SKM-1 treated with dmso at 0.1 percent for 144 hours (cell line): ENCODE measurements around the gene USF1.
"Not testable (repeated sequence)": the region's sequence is repeated elsewhere in the genome, so short reads cannot be mapped to it uniquely, and the experiment has no call there.

Experiments used
- DNase-seq: peaks from one replicate; lab custom pipeline; 2025; ENCODE audit not compliant: unreplicated experiment; lab: John Stamatoyannopoulos, UW

USF1 gene

DNA sequence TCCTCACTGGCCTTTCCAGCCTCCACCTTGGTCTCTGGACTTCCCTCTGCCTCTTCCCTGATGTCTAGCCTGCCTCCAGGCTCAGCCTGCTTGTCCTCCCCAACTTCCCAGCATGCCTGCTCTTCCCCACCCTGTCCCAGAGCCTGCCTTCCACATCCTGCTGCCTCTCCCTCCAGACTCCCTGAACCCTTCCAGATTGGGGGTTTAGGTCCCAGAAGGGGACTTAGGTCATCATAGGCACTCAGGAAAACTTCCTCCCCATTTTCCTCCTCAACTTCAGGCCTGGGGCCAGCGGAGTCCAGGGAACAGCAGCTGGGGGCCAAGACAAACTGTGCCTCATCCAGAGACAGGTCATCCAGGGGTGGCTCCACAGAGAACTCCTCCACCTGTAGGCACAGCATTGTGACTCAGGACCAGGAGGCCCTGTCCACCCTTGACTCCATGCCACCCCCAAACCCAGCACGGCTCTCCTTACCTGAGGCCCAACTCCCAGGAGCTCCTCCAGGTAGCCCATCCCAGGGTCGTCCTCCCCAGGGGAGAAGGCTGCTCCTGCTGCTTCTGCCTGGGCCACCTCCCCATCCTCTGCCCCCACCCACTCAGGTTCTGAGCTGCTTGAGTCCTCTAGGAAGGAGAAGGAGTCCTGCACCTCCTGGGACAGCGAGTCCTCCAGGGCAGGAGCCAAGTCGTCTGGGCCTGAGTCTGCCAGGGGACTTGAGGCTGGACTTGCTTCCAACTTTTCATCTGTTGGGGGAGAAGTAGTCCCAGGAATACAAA, 3.4 kb upstream of the USF1 start:
- no peak for DNase-seq

DNA sequence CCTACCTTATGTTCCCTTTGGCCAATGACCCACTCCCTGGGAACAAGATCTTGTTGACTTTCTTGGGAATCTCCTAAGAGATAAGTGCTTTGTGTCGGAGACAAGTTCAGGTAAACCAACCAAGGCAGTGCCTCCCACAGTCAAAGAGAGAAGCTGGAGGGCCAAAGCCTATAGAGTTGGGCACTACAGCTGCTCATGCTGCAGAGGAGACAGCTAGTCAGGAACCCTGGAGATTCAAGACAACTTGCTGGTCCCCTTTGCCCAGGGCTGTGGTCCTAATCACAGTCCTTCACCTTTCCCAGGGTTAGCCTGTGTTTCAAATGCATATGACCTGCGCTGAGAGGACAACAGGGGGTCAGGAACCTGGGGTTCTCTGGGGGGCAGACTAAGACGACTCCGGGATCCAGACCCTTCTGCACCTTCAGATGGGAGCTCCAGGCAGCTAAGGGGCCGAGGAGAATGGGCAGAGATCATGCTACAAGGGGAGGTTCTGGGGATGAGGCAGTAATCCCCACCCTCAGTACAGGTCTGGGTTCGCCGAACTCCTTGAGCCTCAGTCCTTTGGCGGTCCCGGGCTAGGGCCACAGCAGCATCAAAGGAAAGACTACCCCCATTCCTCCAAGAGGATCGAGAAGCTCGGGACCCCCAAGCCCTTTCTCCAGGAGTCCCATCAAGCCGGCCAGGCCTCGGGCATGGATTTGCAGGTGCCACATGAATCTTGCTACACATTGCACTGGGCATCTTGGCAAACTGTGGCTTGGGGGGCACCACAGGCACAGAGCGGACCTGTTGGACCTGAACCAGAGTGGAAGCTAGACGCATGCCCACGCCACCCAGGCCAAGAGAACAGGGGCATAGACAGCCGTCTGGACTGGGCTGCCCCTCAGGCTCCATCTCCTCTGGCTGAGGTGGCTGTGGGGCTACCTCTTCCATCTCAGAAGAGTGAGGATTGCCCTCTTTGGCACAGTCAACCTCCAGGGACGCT, 2.0 kb upstream of the USF1 start:
- no peak for DNase-seq

DNA sequence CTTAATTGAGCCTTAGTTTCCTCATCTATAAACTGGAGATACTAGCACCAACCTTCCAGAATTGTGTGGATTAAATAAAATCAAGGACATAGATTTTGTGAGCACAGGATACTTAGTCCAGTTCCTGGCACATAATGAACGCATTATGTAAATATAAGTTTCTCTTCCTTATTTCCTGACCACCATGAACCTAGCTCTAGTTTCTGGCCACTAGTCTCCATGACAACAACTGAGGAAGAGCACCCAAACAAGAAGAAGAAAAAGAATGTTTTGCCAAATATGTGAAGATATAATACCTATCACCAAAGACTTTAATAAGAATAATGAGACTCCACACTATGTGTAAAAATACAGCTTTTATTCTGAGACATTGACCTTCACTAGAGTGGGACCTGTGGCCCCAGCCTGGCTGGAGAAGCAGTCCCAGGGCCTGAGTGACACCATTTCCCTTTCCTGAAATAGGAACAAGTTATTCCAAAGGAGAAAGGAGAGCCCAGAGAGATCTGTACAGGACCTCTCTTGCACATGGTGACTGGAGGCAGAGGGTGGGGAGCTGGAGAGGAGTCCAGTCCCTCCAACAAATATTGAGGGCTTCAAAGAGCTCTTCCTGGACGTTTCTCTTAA, 940 bp upstream of the USF1 start:
- DNase-seq, result peak; percentile 94

DNA sequence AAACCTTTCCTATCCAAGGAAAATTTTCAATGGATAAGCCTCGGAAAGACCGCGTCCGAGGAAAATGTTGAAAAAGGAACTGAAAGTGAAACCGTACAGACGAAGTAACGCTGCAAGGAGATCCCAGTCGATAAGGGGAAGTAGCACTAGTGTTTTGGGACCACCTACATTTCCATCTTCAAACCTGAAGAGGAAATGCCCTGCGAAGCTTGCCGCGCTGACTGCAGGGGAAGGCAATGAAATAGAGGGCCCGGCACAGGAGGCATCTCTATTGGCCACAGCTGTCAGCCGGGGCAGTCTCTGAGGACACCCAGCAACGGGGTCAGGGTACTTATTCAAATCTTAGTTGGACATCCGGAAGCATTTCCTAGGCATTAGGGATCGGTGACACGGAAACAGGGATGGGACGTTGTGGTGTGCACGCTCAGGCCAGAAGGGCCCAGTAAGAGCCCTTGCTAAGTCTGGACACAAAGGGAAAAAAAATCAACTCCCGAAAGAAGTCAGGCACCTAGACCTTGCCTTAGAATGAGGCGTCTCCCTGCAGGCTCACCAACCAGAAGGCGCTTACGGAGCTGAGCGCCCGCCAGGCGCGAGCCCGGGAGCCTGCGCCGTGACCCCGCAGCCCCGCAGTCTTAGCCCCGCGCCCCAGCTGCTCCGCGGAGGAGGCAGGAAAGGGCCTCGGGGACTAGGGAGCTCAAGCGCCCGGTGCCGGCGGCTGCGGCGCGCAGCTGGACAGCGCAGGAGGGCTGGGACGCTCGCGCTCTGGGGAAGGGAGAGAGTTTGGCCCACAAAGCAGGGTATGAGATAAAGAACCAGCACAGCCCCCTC, 655 bp downstream of the USF1 start:
- peak; percentile 97 for DNase-seq

DNA sequence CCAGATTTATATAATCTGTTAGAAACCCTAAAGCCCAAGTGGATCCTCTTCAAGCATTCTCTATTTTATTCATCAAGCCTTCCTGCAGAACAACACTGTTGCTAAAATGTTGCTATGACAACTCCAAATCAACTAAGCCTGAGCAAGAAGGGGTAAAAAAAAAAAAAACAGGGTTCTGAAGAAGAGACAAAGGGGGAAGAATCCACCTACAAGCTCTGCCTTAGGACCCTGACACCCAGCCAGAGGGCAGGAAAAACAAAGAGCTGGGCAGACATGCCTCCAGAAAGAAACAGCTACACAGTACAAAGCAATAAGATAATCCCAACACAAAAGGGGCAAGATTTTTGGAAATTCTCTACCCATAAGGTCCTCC, 1.3 kb downstream of the USF1 start:
- no peak for DNase-seq

DNA sequence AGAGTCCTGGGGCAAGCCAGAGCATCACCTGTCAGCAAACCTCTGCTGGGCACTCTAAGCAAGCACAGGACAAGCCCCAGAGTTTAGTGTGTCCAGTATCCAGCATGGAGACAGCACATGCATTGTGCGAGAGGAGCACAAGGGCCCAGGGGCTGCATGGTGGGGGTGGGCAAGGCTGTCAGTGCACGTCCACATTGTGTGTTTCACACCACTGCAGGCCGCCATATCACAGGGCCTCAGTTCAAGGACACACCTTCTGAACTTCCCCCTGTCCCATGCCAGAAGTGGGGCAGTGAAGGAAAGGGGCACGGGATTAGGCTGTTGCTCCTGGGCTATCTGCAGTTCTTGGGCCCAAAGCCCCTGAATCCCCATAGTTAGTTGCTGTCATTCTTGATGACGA, 6.2 kb downstream of the USF1 start:
- no peak for DNase-seq

DNA sequence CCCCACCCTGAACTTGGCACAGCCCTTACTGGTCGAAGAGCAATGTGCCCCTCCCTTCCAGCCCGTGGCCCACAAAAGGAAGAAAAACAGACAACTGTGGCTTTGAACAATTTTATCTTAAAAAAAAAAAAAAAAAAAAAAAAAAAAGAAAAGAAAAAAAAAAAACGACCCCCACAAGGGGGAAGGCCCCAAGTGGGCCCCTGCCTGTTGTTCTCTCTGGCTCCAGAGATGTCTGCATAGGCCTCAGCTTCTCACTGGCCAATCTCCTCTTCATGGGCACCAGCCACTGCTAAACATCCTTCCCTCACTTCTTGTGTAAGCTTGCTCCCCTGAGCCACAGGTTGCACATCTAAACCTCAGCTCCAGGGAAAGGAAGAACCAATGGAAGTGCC, 6.6 kb downstream of the USF1 start:
- no peak for DNase-seq

DNA sequence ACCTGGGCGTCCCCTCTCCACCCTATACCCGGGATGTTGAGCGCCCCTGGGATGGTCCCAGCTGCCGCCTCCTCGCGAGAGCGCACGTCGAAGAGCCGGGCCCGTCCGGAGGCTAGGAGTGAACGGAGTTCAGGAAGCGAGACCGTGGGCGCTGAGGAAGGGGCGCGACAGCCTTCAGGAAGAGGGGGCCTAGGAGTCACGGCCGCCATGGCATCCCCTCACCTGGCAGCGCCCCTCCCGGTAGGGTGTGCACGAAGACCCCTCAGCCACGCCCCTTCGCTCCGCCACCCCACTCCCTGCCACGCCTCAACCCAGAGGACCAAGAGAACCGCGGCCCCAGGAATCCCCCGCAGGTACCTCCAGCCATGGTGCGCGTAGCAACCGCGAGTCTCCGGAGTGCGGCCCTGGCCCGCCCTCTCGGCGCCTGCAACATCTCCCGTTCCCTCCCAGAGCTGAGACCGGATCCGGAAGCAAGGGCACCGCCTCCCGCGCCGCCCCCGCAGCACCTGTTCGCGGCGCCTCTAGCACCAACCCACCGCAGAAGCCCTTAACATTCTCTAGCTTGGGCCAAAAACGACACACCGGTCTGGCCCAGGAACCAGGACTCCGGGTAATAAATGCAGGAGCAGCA, 7.1 kb downstream of the USF1 start, which contains the start of gene TSTD1:
TSTD1 (minus strand) TSS at position 442 of the 631 bp plus-strand sequence; CDS start at position 367, 75 bp downstream.
- no peak for DNase-seq

DNA sequence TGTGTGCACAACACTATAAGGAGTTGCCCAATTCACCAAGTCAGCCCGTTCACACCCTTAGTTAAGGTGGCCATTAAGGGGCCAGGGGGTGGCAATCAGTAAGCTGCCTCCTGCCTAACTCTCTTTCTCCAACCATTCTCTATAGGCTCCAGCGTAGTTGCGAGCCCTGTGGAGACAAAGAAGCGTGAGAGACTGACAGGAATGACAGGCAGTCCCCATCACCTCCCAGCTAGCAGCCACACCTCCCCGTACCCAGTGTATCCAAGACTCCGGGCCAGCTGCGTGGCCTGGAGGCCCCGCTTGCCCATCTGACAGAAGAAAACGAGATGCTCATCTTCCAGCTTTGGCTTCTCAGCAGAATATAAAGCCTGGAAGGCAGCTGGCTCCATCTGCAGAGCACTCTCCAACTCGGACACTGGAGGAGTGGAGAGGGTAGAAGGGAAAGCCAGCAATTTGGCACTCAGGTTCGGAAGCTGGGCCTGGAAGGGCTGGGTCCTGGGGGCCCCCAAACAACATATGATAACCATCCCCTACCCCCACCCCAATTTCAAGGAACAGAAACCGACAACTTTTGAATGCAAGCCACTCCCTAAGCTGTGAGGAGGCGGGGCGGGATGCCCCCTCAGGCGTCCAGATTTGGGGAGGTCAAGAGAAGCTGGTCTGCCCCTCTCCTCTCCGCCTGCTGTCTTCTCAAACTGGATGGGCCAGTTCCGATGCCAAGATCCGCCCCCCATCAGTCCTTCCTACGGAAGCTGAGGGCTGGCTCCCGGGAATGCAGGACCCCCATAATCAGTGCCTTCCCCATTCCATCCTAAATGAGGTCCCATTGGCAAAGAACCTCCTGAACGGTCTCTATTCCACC, 7.9 kb downstream of the USF1 start:
- DNase-seq, result no peak

DNA sequence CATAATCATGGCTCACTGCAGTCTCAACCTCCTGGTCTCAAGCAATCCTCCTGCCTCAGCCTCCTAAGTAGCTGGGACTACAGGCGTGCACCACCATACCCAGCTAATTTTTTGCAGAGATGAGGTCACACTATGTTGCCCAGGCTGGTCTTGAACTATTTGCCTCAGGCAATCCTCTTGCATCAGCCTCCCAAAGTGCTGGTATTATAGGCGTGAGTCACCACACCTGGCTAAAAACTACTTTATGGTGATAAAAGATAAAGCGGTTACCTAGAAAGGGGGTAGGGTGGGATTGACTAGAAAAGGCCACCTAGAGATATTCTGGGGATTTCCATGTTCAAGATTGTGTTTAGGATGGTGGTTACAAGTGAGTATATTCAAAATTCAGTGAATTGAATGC, 12.0 kb downstream of the USF1 start:
- DNase-seq, result no peak

DNA sequence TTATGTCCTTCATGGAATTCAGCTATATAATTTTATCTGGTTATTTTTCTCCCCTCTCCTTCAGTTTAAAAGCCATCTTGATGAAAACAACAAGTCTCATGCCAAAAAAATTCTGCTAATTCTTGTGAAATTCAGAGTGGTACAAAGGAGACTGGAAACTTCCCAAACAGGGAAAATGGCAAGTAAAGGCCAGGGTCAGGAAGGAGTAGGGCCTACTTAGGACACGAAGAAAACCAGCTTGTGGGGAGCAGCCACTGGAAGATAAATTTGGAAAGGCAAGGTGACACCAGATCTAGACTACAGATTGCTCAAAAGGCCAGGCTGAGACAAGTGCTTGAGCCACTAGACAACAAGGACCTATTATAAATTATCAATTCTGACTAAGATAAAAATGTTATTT, 13.4 kb downstream of the USF1 start:
- no peak for DNase-seq

DNA sequence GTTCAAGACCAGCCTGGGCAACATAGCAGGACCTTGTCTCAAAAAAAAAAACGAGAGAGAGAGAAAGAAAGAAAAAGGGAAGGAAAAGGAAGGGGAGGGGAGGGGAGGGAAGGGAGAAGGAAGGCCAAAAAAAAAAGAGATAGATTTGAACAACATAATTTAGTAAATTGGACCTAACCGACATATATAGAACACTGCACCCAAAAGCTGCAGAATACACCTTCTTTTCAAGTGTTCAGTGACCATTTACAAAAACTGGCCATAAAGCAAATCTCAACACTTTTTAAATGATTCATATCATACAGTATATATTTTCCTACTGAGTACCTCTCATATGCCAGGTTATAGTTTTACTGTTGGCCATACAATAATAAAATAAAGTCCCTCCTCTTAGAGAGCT, 13.9 kb downstream of the USF1 start:
- no peak for DNase-seq

DNA sequence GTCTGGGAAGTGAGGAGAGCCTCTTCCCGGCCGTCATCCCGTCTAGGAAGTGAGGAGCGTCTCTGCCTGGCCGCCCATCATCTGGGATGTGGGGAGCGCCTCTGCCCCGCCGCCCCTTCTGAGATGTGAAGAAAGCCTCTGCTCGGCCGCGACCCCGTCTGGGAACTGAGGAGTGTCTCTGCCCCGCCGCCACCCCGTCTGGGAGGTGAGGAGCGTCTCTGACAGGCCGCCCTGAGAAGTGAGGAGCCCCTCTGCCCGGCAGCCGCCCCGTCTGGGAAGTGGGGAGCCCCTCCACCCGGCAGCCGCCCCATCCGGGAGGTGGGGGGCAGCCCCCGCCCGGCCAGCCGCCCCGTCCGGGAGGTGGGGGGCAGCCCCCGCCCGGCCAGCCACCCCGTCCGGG, 16.3 kb downstream of the USF1 start:
- not testable (repeated sequence) for DNase-seq

DNA sequence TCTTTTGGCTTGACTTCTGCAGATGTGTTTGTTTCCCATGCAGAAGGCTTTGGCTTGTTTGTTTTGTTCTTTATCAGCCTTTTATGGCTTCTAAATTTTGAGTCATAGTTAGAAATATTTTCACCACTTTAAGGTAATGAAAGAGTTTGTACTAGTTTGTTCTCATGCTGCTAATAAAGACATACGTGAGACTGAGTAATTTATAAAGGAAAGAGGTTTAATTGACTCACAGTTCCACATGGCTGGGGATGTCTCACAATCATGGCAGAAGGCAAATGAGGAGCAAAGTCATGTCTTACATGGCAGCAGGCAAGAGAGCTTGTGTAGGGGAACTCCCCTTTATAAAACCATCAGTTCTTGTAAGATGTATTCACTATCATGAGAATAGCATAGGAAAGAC, 18.8 kb downstream of the USF1 start:
- not testable (repeated sequence) for DNase-seq

DNA sequence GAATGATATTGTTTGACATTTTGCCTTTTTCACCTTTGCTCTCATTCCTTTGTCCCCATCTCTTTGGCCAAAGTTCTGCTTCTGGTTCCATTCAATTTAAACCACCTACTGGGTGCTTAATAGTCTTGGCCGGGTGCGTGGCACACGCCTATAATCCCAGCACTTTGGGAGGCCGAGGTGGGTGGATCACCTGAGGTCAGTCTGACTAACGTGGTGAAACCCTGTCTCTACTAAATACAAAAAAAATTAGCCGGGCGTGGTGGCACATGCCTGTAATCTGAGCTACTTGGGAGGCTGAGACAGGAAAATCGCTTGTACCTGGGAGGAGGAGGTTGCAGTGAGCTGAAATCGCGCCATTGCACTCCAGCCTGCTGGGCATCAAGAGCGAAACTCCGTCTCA, 23.3 kb downstream of the USF1 start:
- DNase-seq, result not testable (repeated sequence)

DNA sequence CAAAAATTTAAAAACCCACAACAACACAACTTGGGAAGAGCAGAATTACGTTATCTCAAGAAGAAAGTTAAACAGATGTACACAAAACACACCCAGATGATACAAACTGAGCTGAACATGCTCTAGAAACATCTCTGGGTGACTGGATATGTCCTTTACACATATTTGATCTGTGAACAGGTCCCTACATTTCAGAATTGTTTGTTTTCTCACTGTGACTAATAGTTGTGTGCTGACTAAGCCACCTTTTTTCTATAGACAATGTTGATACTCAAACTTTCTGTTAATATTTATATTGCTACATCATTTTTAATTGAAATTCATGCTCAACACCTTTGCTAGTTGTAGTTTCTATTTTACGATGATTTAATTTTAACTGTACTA, 23.8 kb downstream of the USF1 start:
- no peak for DNase-seq

DNA sequence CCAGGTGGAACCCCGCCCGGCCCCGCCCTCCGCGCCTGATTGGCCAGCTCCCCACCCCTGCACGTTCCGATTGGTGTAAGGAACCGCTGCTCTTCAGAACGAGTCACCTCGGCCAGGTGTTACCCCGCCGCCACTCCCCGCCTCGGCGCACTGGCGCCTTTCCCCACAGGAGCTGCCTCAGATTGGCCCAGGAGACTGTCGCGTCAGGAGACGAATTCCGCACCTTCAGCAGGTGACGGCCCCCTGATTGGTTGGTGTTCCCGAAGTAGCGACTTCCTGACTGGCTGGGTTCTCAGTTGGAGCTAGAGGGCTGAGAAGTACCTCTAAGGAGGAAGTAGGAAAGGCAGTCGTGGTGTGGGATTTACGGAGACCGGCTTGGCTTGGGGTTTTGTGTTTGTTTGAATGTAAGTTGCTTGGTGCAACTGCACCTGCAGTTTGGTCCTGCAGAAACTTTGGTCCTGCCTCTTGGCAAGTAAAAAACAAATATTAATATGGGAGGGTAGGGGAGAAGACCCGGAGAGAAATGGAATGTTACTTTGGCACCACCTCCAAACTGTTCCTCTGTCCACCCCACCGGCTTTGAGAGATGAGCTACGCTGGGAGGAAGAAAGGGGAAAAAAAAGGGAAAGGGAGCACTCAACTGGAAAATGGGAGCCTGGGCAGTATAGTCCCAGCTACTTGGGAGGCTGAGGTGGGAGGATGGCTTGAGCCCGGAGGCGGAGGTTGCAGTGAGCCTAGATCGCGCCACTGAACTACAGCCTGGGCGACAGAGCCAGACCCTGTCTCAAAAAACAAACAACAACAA, 24.4 kb downstream of the USF1 start:
- peak; percentile 95 for DNase-seq

DNA sequence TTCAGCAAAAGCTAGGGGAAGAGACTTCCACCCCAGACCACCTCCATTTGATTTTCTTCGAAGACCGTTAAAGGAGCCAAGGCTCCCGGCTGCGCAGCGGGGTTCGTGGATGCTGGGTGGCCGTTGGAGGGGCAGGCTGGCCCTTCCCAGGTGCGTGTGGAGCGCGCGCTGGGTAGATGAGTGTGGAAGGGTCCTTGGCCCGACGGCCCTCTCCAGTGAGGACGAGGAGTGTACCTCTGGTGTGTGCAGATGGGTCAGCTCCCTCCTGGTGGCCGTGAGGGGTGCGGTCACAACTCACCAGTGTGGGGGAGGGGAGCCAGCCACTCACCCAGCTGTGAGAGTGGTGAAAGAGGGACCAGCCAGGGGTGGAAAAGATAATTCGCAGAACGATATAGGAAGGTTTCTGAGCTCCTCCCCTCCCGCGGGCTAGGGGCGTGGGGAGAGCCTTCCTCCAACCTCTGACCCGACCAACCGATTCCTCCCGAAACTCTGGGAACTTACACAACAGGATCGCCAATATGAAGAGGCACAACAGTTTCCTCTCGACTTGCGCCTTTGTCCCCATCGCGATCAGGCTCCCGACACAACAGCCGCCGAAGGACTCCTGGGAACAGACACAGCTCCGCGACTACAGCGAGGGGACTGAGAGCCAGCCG, 25.1 kb downstream of the USF1 start, which contains the start of gene F11R:
F11R (minus strand) TSS at position 644 of the 656 bp plus-strand sequence; CDS start at position 565, 79 bp downstream.
- peak; percentile 50 for DNase-seq
